ENCODE results near the gene PHF12.

PHF12 gene

DNA sequence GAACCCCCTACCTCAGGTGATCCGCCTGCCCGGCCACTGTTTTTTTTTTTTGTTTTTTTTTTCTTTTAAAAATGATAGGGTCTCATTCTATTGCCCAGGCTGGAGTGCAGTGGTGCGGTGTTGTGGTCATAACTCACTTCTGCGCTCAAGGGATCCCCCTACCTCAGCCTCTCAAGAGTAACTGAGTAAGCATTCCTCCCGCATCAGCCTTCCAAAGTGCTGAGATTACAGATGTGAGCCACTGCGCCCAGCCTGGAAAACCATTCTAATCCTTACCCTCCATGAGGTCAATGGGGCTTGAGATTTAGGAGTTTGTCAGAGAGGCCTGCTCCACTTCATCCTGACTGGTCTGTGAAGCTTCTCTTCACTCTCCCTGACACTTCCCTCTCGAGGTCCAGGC is 84.0 kb downstream of the PHF12 start:
- TF ChIP-seq, protein P1, sequence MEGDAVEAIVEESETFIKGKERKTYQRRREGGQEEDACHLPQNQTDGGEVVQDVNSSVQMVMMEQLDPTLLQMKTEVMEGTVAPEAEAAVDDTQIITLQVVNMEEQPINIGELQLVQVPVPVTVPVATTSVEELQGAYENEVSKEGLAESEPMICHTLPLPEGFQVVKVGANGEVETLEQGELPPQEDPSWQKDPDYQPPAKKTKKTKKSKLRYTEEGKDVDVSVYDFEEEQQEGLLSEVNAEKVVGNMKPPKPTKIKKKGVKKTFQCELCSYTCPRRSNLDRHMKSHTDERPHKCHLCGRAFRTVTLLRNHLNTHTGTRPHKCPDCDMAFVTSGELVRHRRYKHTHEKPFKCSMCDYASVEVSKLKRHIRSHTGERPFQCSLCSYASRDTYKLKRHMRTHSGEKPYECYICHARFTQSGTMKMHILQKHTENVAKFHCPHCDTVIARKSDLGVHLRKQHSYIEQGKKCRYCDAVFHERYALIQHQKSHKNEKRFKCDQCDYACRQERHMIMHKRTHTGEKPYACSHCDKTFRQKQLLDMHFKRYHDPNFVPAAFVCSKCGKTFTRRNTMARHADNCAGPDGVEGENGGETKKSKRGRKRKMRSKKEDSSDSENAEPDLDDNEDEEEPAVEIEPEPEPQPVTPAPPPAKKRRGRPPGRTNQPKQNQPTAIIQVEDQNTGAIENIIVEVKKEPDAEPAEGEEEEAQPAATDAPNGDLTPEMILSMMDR (conservative IDR thresholded peaks at IDR 0.05): no peak

DNA sequence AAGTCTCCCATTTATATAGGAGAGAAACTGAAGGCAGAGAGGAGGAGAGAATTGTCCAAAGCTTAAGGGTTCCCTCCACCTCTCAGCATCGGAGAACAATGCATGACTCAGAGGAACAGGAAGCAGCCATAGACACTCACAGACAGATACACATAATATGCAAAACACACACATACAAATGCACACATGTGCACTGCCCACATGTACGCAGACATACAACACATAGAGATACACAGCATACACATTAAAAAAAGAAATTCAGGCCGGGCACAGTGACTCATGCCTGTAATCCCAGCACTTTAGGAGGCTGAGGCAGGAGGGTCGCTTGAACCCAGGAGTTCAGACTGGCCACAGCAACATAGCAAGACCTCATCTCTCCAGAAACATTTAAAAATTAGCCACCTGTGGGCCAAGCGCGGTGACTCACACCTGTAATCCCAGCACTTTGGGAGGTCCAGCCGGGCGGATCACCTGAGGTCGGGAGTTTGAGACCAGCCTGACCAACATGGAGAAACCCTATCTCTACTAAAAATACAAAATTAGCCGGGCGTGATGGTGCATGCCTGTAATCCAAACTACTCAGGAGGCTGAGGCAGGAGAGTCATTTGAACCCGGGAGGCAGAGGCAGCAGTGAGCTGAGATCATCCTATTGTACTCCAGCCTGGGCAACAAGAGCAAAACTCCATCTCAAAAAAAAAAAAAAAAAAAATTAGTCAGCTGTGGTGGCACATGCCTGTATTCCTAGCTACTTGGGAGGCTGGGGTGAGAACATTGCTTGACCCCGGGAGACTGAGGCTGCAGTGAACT is 85.2 kb downstream of the PHF12 start:
- TF ChIP-seq, protein P1 (conservative IDR thresholded peaks at IDR 0.05): no peak
- peak overlapping the region; percentile 4; the same call in 1 of the 2 replicates for H3K27ac ChIP-seq

More for the DNA sequence above, 84.0 kb downstream of the PHF12 start:
- peak overlapping the region; percentile 4; the same call in 1 of the 2 replicates for H3K27ac ChIP-seq

DNA sequence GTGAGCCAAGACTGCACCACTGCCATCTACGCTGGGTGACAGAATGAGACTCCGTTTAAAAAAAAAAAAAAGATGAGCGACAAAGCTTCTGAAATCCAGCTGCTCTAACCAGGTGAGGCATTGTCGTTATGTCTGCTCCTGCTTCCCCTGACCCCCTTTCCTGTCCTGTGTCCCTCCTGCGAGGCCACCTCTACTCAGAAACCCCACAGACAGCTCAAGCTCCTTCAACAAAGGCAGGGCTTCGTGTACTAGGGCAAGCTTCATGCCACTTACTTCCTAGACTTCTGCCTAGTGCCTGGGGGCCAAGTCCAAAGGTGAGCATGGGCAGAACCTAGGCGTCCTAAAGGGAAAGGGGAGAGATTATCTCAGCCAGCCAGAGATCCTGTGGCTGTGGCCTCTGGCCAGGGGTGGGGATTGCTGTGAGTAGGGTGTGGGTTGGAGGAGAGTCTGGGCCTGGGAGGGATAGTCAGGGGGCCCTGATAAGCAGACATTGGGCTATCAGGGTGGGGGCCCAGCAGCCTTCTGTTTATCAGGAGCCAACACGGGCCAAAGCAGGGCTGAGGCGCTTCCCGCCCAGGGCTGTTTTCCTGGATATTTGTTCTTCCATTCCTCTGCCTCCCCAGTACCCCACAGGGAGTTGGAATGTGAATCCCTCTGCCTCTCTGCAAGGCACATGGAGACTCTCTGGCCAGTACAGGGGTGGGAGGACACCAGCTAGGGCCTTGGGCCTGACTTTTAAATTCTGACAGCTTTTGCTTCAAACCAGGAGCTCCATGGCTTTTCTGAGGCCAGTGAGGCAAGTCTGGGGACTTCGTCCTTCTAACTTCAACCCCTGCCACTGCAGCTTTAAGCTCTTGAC is 86.1 kb downstream of the PHF12 start:
- H3K27ac ChIP-seq: no peak overlapping the region
- TF ChIP-seq, protein P1 (conservative IDR thresholded peaks at IDR 0.05): no peak

DNA sequence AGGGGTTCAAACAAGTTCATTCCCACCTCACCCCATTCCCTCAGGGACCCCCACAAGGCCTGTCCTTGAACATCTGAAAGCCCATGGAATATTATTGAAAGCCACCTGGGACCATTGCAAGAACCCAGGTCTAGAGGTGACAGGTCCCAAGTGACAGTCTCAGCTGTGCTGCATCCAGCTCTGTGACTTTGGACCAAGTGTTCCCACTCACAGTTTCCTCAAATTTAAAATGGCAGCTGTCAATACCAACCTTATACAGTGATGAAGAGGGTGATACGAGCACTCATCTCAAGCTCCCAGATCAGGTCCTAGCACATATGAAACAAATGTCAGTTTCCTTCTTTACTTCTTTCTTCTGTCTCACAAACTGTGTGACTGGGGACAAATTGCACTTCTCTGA is 87.4 kb downstream of the PHF12 start:
- TF ChIP-seq, protein P1 (conservative IDR thresholded peaks at IDR 0.05): no peak
- no peak overlapping the region for H3K27ac ChIP-seq

DNA sequence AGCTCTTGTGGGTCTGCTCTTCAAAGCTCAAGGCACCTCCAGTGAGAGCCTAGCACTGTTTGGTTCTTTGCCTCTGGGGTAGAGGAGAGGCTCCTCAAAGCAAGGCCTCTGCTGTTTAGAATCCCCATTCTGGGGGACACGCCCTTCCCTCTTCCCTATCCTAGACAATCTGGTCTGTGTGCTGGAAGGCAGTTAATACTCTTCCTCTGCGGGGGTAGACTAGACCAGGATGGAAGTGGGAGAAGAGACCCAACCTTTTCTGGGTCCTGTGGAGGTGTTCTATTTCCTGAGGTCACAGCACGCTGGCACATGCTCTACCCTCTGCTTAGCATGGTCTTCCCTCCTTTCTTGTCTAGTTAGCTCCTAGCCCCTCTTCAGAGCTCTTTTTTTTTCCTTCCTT is 88.8 kb downstream of the PHF12 start:
- TF ChIP-seq, protein P1 (conservative IDR thresholded peaks at IDR 0.05): no peak
- no peak overlapping the region for H3K27ac ChIP-seq

DNA sequence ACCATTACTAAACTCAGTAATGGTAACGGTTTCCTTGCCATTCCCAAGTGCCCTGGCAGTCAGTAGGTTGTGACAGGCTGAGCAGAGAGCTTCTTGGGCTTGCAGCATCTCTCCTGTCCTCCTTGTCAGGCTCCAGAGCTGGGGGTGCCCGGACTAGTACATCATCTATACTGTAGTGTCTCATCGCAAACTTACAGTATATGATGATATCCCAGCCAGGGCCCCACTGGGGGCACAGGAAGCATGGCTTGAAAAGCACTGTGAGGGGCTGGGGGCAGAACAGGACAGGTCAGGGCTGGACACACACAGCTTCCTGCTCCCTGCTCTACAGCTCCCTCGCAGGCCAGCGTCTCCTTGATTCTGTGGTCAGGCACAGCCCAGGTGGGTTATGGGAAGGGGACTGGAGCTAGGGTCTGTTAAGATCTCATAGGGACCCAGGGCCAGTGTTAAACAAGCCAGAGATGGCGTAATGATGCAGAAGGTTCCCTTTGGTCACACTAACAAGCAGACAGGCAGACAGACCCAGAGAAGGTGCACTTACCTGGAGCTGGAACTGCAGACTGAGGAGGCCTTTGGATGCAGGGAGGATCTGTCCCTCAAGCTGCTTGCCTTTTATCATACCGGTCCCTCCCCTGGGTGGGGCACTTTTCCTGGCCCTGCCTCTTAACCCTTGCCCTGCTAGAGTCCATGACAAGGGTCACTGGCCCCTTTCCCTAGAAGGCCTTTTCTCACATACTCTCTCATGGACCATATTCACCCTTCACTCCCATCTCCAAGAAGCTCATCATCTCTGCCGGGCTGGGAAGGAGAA is 89.7 kb downstream of the PHF12 start:
- H3K27ac ChIP-seq: no peak overlapping the region
- TF ChIP-seq, protein P1 (conservative IDR thresholded peaks at IDR 0.05): no peak

All from VCaP (cell line).